Activated gamma-delta T cell treated with Interleukin-2 at 50 U/mL for 16 hours (primary cell): Measurements from ENCODE around the gene HOXA6.
A peak's percentile ranks its signal among the peaks of the same experiment; 100 is the strongest.

Source experiments
- DNase-seq: peaks from one replicate; pipeline ENCODE4 v3.0.0-alpha.2; 2020

The HOXA6 gene

DNA sequence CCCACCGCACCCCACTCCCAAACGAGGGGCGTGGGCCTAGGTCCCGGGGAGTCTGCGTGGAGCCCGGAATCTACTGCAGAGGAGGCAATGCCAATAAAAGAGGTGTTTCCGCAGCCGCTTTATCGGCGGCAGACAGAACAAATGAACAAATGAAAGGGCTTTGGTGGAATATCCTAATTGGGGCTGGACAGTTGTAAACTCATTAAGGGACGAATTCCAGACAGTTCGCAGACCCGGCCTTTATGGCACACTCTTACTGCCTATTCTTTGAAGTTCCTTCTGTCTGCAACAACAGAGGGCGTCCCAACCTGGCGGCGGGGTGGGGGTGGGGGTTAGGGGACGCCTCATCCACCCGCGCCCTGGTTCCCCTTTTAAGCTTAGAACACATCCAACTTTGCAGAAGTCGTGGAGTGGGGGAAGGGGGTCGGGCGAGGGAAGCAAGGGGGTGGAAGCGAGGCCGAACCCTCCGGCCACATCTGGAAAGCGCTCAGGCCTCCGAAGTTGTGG lies 13.7 kb upstream of the HOXA6 start:
- no peak for DNase-seq

DNA sequence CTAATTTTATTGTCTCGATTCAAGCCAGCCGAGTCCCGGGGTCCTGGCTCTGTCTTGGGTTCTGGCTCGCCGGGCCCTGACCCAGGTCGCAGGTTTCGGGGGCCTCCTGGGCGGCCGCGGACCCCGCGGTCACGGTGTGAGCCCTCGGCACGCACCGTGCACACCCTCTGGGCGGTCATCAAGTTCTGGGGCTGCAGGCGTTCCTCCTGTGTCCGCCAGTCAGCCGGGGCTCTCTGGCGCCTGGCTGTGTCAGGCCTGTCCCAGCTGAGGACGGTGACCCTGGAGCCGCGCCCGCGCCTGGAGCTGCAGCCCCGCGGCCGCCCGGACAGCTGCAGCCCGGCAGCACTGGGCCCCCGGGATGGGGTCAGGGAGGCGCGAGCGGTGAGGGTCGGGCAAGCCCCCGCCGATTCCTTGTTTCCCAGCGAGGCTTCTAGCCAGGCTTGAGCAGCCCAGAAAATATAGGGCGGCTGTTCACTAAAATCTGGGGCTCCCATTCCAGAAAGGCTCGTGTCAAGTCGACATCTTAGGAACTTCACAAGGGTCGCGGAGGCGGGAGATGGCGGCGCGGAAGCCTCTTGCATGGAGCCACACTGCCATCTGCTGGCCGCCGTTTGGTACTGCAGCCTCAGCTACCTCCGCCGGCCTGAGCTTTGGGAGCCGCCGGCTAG lies 13.1 kb upstream of the HOXA6 start:
- peak; percentile 86 for DNase-seq

DNA sequence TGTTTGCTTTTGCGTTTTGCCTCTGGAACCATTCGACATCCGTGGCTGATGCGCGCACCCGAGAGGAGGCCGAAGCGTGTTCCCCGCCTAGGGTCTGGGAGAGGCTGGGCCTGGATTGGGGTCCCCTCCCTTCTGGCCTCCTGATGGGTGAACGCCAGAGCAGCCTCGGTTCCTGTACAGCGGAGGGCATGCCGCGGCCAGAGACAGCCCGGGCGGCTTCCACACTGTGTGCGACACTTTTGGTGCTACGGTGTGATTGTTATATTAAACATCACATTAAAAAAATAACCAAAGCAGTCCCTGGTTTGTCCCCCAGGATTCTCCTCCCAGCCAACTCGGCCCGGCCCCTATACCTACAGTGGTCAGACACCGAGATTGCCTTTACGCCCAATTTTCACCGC lies 12.6 kb upstream of the HOXA6 start:
- DNase-seq = no peak

- no peak for DNase-seq
Observed at GRCh38 chr7:27159266-27160144, 11.9 kb upstream of the HOXA6 start.

GRCh38 chr7:27158436-27159265 lies 11.1 kb upstream of the HOXA6 start:
- DNase-seq = no peak

- no peak for DNase-seq
Observed at GRCh38 chr7:27157702-27158431, 10.3 kb upstream of the HOXA6 start.

DNA sequence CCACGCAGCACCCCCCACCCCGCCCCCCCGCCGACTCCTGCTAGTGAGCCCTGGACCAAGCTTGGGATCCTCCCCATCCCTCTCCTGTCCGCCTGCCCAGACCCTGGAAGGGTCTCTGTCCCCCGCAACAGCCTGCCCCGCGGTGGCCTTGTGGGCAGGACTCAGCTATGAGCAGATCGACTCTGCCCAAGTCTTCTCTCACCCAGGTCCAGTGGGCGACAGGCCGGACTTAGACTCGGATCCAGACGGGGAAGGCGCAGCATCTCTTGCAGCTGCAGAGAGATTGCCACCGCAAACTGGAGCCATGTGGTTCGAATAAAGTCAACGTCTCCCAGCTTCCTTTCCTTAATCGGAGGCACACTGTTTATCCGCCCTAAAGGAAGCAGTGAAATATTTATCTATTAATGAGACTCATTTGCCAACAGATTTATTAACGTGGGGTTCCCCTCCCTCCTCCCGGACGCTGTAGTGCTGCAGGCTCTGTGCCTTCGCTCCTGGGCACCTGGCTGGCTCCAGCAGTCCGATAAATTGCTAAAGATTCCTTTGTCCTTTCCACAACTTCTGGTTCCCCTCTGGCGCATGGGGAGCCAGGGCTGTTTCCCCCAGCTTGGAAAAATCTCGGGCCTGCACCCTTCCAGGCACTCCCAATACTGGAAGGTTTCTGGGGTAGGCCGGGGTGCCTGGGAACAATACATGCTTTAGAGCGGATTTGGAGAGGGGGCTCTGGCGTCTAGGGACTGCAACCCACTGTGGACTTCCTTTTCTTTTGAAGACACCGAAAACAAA lies 9.5 kb upstream of the HOXA6 start:
- DNase-seq = no peak

GRCh38 chr7:27156508-27156898 lies 8.9 kb upstream of the HOXA6 start, which contains the start of gene HOXA7:
Gene HOXA7 (minus strand): TSS chr7:27156675. CDS start chr7:27156545, 130 bp downstream.
- DNase-seq = no peak

DNA sequence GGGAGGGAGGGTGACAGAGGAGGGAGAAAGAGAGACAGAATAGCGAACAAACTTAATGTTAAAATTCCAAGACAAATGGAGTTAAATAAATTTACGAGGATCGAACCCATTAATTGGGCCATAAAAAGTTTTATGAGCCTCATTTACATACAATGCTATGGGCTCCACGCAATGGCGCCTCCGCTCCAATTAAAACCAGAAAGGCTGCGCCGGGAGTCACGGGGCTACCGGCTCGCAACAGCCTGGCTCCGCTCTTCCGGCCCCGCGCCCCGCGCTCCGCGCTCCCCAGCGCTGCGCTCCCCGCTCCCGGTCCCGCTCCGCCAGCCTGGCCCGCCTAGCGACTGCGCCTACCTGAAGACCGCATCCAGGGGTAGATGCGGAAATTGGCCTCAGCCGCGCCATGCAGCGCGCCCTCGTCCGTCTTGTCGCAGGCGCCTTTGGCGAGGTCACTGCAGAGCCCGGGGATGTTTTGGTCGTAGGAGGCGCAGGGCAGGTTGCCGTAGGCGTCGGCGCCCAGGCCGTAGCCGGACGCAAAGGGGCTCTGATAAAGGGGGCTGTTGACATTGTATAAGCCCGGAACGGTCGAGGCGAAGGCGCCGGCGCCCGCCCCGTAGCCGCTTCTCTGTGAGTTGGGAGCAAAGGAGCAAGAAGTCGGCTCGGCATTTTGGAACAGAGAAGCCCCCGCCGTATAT lies 8.4 kb upstream of the HOXA6 start:
- no peak for DNase-seq

GRCh38 chr7:27154901-27155815 lies 7.6 kb upstream of the HOXA6 start:
- DNase-seq = no peak

GRCh38 chr7:27154369-27154768 lies 6.8 kb upstream of the HOXA6 start:
- DNase-seq = no peak

GRCh38 chr7:27153526-27153925 lies 6.0 kb upstream of the HOXA6 start:
- DNase-seq = no peak

DNA sequence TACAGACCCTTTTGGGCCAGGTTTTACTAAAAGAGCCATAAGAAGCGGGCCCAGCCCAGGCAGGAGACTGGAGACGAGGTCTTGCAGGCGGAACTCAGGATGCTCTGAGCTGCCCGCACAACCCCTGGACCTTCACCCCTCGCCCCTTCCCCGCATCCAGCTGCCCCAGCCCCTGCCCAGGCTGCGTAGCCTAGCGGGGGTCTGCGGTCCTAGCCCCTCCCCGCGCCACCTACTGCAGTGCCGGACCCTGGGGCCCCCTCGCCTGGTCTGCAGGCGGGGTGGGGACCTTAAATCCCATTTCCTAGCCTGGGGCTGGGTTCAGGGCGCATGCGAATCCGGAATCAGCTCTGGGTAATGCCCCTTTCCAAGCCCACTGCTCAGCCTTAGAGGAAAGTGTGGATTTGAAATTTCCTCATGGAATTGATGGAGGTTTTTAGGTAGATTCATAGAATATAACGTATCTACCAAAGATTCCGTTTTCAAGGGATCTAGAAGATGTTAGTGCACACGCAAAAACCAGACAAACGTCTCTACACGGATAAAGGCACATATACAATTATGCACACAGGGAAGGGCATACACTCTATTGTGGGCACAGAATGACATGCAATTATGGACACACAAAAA lies 5.4 kb upstream of the HOXA6 start:
- DNase-seq = no peak

GRCh38 chr7:27151931-27152815 lies 4.6 kb upstream of the HOXA6 start, which contains the start of gene HOXA3:
Gene HOXA3 (minus strand): TSS chr7:27152583. CDS start chr7:27110640, 41,943 bp downstream.
- DNase-seq = no peak

DNA sequence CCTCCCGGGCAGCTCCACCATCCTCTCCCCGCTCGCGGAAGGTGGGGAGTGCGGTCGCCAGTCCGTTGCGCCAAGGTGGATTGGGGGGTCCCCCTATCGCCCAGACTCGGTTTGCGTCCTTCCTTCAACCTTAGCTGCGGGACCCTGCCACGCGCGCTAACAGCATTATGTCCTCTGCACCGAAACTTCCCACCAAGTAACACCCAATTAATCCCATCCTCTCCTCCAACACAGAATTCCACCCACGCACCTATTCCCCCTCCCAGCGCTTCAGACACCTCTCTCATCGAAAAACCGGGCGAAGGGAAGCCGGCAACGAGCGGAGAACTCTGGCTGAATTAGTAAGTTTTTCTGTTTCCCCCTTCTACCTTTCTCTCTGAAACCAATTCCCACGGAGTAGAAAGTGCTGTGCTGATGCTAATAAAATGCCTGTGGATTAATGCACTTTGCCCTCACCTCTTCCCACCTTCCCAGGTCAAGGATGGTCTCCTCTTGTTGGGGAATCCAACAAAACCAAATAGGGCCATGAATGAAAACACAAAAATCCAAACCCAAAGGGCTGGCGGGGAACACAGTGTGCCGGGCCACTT lies 3.9 kb upstream of the HOXA6 start:
- no peak for DNase-seq

DNA sequence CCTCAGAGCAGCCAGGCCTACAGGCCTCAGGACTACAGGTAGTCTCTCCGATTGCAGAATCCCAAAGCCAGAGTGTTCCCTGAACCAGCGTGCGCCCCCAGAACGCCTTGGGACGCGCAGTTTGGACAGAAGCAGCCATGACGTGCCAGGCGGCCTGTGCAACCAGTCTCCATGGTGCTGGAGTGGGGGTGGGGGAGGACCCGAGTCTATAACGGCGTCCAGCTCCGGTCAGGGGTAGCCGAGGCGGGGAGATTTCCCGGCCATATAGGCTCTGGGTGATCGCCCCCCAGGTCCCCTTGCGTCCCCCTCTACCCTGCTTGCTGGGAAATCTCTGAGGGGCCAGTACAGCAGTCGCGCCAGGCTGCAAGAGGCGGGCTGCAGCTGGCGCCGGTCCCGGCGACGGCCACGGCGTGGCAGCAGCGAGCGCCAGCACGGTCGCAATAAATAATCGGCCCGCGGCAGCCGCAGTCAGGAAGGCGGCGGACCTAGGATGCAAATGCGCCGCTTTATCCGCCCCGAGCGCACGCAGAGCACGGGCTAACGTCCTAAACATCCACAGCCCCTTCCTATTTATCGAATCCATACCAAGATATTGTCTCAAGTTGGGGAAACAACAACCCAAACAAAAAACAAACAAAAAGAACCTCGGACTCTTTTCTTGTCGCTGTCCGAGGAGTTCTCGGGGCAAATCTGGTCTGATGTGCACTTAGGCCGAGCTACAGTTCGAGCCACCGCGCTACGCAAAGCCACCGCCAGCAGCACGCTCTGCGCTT lies 3.2 kb upstream of the HOXA6 start:
- DNase-seq = peak; percentile 51
